Measurements from ENCODE around the gene DEDD.
A peak's percentile ranks its signal among the peaks of the same experiment; 100 is the strongest.

Gene DEDD

DNA sequence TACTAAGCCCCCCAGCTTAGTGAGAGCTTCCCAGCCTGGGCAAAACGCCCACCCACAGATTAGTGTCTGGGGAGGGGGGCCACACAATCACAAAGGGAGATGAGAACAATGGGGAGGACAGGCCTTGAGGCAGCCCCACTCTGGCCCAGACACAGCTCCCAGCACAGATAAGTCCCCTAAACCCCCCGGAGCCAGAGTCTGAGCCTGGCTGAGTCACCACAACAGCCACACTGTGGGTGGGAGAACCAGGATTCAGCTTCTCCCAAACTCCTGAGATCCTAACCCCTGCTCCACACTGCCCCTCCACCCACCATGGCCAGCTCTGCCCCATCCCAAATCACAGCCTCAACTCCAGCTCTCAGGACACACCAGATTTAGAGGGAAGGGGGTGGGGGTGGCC, 47.3 kb downstream of the DEDD start:
- H3K4me3 ChIP-seq (ENCODE audit: control insufficient read depth, low read depth, low read length) = no peak overlapping the region
- DNase-seq (ENCODE audit: low read depth) = no peak
- TF ChIP-seq, protein P1, sequence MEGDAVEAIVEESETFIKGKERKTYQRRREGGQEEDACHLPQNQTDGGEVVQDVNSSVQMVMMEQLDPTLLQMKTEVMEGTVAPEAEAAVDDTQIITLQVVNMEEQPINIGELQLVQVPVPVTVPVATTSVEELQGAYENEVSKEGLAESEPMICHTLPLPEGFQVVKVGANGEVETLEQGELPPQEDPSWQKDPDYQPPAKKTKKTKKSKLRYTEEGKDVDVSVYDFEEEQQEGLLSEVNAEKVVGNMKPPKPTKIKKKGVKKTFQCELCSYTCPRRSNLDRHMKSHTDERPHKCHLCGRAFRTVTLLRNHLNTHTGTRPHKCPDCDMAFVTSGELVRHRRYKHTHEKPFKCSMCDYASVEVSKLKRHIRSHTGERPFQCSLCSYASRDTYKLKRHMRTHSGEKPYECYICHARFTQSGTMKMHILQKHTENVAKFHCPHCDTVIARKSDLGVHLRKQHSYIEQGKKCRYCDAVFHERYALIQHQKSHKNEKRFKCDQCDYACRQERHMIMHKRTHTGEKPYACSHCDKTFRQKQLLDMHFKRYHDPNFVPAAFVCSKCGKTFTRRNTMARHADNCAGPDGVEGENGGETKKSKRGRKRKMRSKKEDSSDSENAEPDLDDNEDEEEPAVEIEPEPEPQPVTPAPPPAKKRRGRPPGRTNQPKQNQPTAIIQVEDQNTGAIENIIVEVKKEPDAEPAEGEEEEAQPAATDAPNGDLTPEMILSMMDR (IDR thresholded peaks at IDR 0.05; ENCODE audit: control insufficient read depth, insufficient read depth, low read depth, low read length, missing control alignments) = no peak

DNA sequence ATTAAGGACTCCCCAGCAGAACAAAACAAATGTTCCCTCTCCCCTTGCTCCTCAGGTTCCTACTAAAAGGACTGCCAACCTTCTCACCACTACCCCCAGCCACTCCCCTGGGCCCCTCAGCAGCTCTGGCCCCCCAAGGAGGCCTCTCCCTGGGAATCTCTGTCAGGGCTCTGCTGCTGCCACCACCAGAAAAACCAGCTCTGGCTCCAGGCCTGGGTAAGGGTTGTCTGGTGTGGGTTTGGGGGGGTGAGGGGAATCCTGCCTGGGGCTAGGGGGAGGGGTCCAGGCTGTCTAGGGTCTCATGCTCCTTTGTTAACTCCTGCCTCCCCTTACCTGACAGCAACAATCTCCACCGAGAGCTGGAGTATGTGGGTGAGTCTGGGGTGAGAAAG, 47.9 kb downstream of the DEDD start:
- no peak for DNase-seq (ENCODE audit: low read depth)
- no peak overlapping the region for H3K4me3 ChIP-seq (ENCODE audit: control insufficient read depth, low read depth, low read length)
- TF ChIP-seq, protein P1 (IDR thresholded peaks at IDR 0.05; ENCODE audit: control insufficient read depth, insufficient read depth, low read depth, low read length, missing control alignments) = no peak

DNA sequence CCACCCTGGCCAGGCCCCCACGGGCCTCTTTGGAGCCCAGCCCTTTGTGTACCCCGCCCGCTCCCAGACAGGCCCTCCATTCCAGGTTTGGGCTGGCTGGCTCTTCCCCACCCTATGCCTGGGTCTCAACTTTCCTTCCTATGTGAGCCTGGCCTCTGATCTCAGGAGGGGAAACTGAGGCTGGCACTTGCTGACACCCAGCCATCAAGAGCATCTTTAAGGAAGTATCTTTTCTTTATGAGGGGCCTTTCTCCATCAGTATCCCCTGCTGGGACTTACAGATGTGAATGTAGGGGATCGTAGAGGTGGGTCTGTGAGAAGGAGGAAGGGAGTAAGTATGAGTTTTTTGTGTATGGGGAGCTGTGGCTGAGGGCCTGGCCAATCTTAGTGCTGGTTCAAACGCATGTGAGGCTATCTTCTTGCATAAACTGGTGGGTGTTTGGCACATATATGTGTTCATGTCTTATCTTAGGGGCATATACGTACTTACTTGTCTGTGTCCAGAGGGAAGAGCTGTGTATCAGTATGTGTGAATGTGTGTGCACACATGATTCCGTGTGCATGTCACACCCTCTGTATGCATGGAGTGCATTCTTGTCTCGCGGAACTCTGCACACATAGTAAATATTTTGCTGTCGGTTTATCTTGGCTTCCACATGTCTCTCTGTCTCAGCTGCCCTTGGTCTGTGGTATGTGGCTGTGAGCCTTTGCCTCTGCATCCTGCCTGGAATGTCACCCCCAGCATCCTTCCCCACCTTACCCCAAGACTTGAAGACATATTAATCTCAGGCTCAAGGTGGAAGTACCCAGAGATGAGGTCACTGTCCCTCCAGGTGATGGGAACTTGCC, 48.5 kb downstream of the DEDD start:
- TF ChIP-seq, protein P1 (IDR thresholded peaks at IDR 0.05; ENCODE audit: control insufficient read depth, insufficient read depth, low read depth, low read length, missing control alignments) = no peak
- no peak overlapping the region for H3K4me3 ChIP-seq (ENCODE audit: control insufficient read depth, low read depth, low read length)
- no peak for DNase-seq (ENCODE audit: low read depth)

DNA sequence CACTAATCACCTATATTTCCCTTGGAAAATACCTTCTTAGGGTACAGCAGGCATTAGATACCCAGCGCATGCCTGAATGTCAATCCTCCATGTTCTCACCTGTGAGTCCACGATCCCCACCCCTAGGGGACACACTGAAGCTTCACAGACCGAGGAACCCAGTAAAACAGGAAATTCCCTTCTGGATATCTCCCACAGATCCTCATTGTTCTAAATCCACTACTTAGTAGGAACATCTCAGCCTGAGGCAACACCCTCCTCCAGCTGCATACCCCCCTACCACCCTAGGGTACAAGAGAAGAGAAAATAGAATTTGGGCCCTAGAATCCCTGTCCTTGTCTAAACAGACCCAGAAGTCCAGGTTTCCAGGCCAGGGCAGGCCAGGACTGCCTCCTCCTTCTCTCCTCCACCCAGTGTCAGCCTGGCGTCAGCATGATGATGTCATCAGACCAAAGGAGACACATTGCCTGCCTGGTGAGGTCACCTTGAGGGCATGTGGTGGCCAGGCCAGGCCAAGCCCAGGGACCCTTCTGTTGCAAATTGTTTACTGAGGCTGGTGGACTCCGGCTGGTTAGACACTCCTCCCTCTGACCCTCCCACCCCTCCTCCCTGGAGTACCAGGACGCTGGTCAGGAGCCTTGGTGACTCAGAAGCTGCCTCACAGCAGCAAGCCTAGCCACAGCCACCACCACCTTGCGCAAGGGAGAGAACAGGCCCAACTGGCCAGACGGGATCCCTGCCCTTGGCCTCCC, 49.3 kb downstream of the DEDD start:
- no peak overlapping the region for H3K4me3 ChIP-seq (ENCODE audit: control insufficient read depth, low read depth, low read length)
- DNase-seq (ENCODE audit: low read depth) = peak; percentile 69
- TF ChIP-seq, protein P1 (IDR thresholded peaks at IDR 0.05; ENCODE audit: control insufficient read depth, insufficient read depth, low read depth, low read length, missing control alignments) = no peak

DNA sequence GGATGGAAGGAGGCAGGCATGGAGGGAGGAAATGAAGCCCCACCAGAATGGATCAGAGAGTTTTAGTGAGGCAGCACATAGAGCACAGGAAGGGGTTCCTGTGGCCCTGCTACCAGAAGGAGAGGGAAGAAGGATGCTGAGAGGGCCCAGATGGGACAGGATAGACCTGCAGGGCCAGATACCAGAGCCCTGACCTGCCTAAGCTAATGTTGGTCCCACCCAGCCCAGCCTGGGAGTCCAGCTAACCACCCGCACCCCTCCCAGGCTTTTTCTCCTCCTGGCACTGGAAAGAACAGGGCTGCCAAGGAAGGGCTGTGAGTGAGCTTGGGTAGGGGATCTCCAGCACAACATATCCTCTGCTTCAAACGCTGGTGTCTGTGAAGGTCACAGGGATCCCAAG, 50.0 kb downstream of the DEDD start:
- DNase-seq (ENCODE audit: low read depth) = no peak
- TF ChIP-seq, protein P1 (IDR thresholded peaks at IDR 0.05; ENCODE audit: control insufficient read depth, insufficient read depth, low read depth, low read length, missing control alignments) = no peak

DNA sequence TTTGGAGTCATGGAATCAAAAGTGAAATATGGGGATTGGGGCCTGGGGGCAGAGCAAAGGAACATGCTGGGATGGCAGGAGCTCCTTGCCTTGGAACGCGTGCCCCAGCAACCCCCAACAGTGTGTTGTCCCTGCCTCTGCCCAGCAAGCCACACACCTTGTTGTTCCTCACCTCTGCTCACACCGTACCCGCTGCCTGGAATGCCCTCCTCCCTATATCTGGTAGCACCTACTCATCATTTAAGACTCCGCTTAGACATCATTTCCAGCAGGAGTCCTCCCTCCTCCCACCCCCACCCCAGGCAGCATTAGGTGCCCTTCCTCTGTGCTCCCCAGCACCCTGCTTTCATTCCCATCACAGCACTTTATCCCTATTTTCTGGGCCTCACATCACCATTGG, 50.9 kb downstream of the DEDD start:
- H3K4me3 ChIP-seq (ENCODE audit: control insufficient read depth, low read depth, low read length) = no peak overlapping the region
- no peak for DNase-seq (ENCODE audit: low read depth)
- TF ChIP-seq, protein P1 (IDR thresholded peaks at IDR 0.05; ENCODE audit: control insufficient read depth, insufficient read depth, low read depth, low read length, missing control alignments) = no peak

More for the DNA sequence above, 50.0 kb downstream of the DEDD start:
- H3K4me3 ChIP-seq (ENCODE audit: control insufficient read depth, low read depth, low read length) = no peak overlapping the region
